ENCODE data around the gene GALE.

- TF ChIP-seq EZH2 (IDR thresholded peaks at IDR 0.05; ENCODE audit: borderline replicate concordance, low read depth, low read length, severe bottlenecking), result no peak
- no peak for TF ChIP-seq CTCF (IDR thresholded peaks at IDR 0.05; ENCODE audit: extremely low read depth in 1 of 2, insufficient read depth in 1 of 2, low read depth in 1 of 2, low read length in 2 of 2)
- TF ChIP-seq MAX (IDR thresholded peaks at IDR 0.05; ENCODE audit: insufficient read depth, insufficient read length), result no peak
- TF ChIP-seq MYC (IDR thresholded peaks at IDR 0.05; ENCODE audit: low read depth, low read length), result no peak
- TF ChIP-seq POLR2A (IDR thresholded peaks at IDR 0.05; ENCODE audit: low read depth, low read length), result no peak
- TF ChIP-seq POLR2AphosphoS5 (IDR thresholded peaks at IDR 0.05; ENCODE audit: insufficient read depth, low read depth, low read length), result no peak
- TF ChIP-seq JUN (IDR thresholded peaks at IDR 0.05; ENCODE audit: borderline replicate concordance, insufficient read depth, insufficient read length, low read depth), result no peak
- no peak for TF ChIP-seq GATA2 (IDR thresholded peaks at IDR 0.05; ENCODE audit: insufficient read depth, insufficient read length, low read depth, low read length)
Observed at GRCh38 chr1:23795676-23796465, 4.7 kb downstream of the GALE start.

Measured in endothelial cell of umbilical vein (primary cell).